Gastrocnemius medialis (tissue), 4 donors: Measurements from ENCODE around the gene WDR62.

ENCODE experiments used
- CTCF ChIP-seq, 5 experiments: fragments of 450-650 bp in 3 of 5; fragments of 200-600 bp in 2 of 5; sonication (generic) in 2 of 5; IDR thresholded peaks in 4 of 5; conservative IDR thresholded peaks in 1 of 5; 1 replicate in 4 of 5; 2 replicates in 1 of 5; pipeline ENCODE4 v1.5.1; 2016 to 2019; ENCODE audit warnings: antibody characterized with exemption in 5 of 5, mild to moderate bottlenecking in 3 of 5, moderate library complexity in 3 of 5
- POLR2A ChIP-seq, 2 donors: fragments of 450-650 bp; IDR thresholded peaks; one replicate each; pipeline ENCODE4 v1.6.1; 2017; ENCODE audit warnings: antibody characterized with exemption in 2 of 2, mild to moderate bottlenecking in 2 of 2, moderate library complexity in 2 of 2

GRCh38 chr19:36139120-36139472, 84.4 kb downstream of the WDR62 start:
- TF ChIP-seq POLR2A (IDR thresholded peaks at IDR 0.05), result no peak
- no peak for TF ChIP-seq CTCF (IDR thresholded peaks at IDR 0.05 in 4 of 5, conservative IDR thresholded peaks at IDR 0.05 in 1 of 5)
